DMS153 (cell line): Measurements from ENCODE around the gene ATP10B.

Experiments used
- DNase-seq: peaks from one replicate; lab custom pipeline; 2025; lab: John Stamatoyannopoulos, UW

The ATP10B gene

GRCh38 chr5:160548949-160549645 is 302.9 kb downstream of the ATP10B start:
- no peak for DNase-seq

GRCh38 chr5:160547872-160548271 is 304.1 kb downstream of the ATP10B start:
- no peak for DNase-seq

GRCh38 chr5:160547061-160547460 is 304.9 kb downstream of the ATP10B start:
- DNase-seq: no peak

GRCh38 chr5:160545832-160546231 is 306.2 kb downstream of the ATP10B start:
- DNase-seq: no peak

- no peak for DNase-seq
These were observed 308.6 kb downstream of the ATP10B start for GRCh38 chr5:160543395-160543794.

- DNase-seq: no peak
These were observed 309.2 kb downstream of the ATP10B start for GRCh38 chr5:160542840-160543239.

- DNase-seq: no peak
These were observed 309.7 kb downstream of the ATP10B start for GRCh38 chr5:160542281-160542680.

GRCh38 chr5:160539431-160539830 is 312.6 kb downstream of the ATP10B start:
- no peak for DNase-seq

- DNase-seq: no peak
These were observed 314.1 kb downstream of the ATP10B start for GRCh38 chr5:160537940-160538339.

GRCh38 chr5:160537116-160537515 is 314.9 kb downstream of the ATP10B start:
- DNase-seq: no peak

GRCh38 chr5:160534914-160535313 is 317.1 kb downstream of the ATP10B start:
- no peak for DNase-seq

GRCh38 chr5:160534125-160534524 is 317.9 kb downstream of the ATP10B start:
- DNase-seq: no peak

GRCh38 chr5:160525471-160526261 is 326.3 kb downstream of the ATP10B start:
- no peak for DNase-seq

GRCh38 chr5:160524827-160525226 is 327.2 kb downstream of the ATP10B start:
- DNase-seq: no peak

- no peak for DNase-seq
These were observed 328.4 kb downstream of the ATP10B start for GRCh38 chr5:160523502-160524163.

GRCh38 chr5:160521392-160521663 is 330.7 kb downstream of the ATP10B start:
- DNase-seq: no peak

GRCh38 chr5:160520609-160521391 is 331.2 kb downstream of the ATP10B start:
- no peak for DNase-seq

GRCh38 chr5:160516696-160517530 is 335.1 kb downstream of the ATP10B start:
- DNase-seq: no peak

GRCh38 chr5:160514866-160515265 is 337.1 kb downstream of the ATP10B start:
- no peak for DNase-seq

- no peak for DNase-seq
These were observed 337.8 kb downstream of the ATP10B start for GRCh38 chr5:160514191-160514590.

- no peak for DNase-seq
These were observed 338.5 kb downstream of the ATP10B start for GRCh38 chr5:160513485-160513884.
